IMR-90 (cell line): ENCODE measurements around the gene PAXX. TPM values are rescaled to one million over a fixed set of nuclear protein-coding genes. Genes with fewer than 3 reads are reported as not detected.
A peak's percentile ranks its signal among the peaks of the same experiment; 100 is the strongest.

Experiments
- ATAC-seq: fragments of 200-7000 bp; cut with Tn5 transposase; 2 replicates; pipeline ENCODE4 v1.9.1; 2020; ENCODE audit warnings: low read depth, mild to moderate bottlenecking, moderate library complexity
- BruUV-seq: library from RNA; stranded (reverse); fragments of 400-500 nt; replicated peaks from 2 replicates; lab custom pipeline; 2021; lab: Mats Ljungman, UMichigan
- CTCF ChIA-PET: fragments of 300-600 bp; formaldehyde crosslinking; extraction: SDS; loops from one replicate; lab custom pipeline; 2021; ENCODE audit warnings: antibody characterized with exemption; lab: Yijun Ruan, JAX
- POLR2A ChIA-PET: fragments of 300-600 bp; sonication (Branson Sonifier 250); formaldehyde crosslinking; loops from one replicate; lab custom pipeline; 2022; ENCODE audit warnings: antibody characterized with exemption; ENCODE audit not compliant: unreplicated experiment; lab: Charles Lee
- DNase-seq: peaks from one replicate; pipeline ENCODE4 v3.0.0; 2013
- H2AFZ ChIP-seq: replicated peaks from 2 replicates; pipeline ENCODE3; 2013; ENCODE audit warnings: low read length, mild to moderate bottlenecking; ENCODE audit not compliant: poor library complexity
- H2AK5ac ChIP-seq: 2 replicates; pipeline ENCODE4 v1.6.1; 2013; ENCODE audit warnings: low read depth, low read length, inconsistent platforms
- H2AK9ac ChIP-seq: replicated peaks from 2 replicates; pipeline ENCODE3; 2013; ENCODE audit warnings: mild to moderate bottlenecking, low read depth, low read length, moderate library complexity; ENCODE audit not compliant: poor library complexity
- H2BK120ac ChIP-seq: 2 replicates; pipeline ENCODE4 v1.6.1; 2013; ENCODE audit warnings: low read depth, low read length, inconsistent platforms
- H2BK15ac ChIP-seq: 3 replicates; pipeline ENCODE4 v1.6.1; 2013; ENCODE audit warnings: low read depth, low read length, inconsistent platforms
- H2BK20ac ChIP-seq: 2 replicates; pipeline ENCODE4 v1.6.1; 2013; ENCODE audit warnings: low read depth, mild to moderate bottlenecking, inconsistent platforms, low read length, moderate library complexity
- H2BK5ac ChIP-seq: 2 replicates; pipeline ENCODE4 v1.6.1; 2013; ENCODE audit warnings: mild to moderate bottlenecking, low read depth, low read length, inconsistent platforms; ENCODE audit not compliant: poor library complexity, severe bottlenecking
- H3K14ac ChIP-seq: replicated peaks from 2 replicates; pipeline ENCODE4 v1.6.1; 2013; ENCODE audit warnings: low read depth, low read length, inconsistent platforms
- H3K18ac ChIP-seq: 2 replicates; pipeline ENCODE4 v1.6.1; 2013; ENCODE audit warnings: low read depth, low read length, control low read depth
- H3K23ac ChIP-seq: 2 replicates; pipeline ENCODE4 v1.6.1; 2013; ENCODE audit warnings: low read depth, low read length, inconsistent platforms
- H3K27ac ChIP-seq: 2 replicates; pipeline ENCODE4 v1.5.1; 2013; ENCODE audit warnings: mild to moderate bottlenecking, control low read depth, low read length; ENCODE audit not compliant: insufficient read depth
- H3K27me3 ChIP-seq: 2 replicates; pipeline ENCODE4 v1.6.1; 2013; ENCODE audit warnings: low read length; ENCODE audit not compliant: control insufficient read depth, insufficient read depth
- H3K36me3 ChIP-seq: 2 replicates; pipeline ENCODE4 v1.6.1; 2013; ENCODE audit warnings: low read length, mixed read lengths; ENCODE audit not compliant: control insufficient read depth, insufficient read depth
- H3K4ac ChIP-seq: 2 replicates; pipeline ENCODE4 v1.6.1; 2013; ENCODE audit warnings: low read depth, low read length, inconsistent platforms
- H3K4me1 ChIP-seq: 2 replicates; pipeline ENCODE4 v1.6.1; 2013; ENCODE audit warnings: low read length, mixed read lengths; ENCODE audit not compliant: control insufficient read depth, insufficient read depth
- H3K4me2 ChIP-seq: 2 replicates; pipeline ENCODE4 v1.6.1; 2013; ENCODE audit warnings: low read depth, mild to moderate bottlenecking, control low read depth, low read length, moderate library complexity
- H3K4me3 ChIP-seq: 2 replicates; pipeline ENCODE4 v1.5.1; 2013; ENCODE audit warnings: low read depth, mild to moderate bottlenecking, control low read depth, low read length, moderate library complexity; ENCODE audit not compliant: insufficient read depth
- H3K56ac ChIP-seq: 2 replicates; pipeline ENCODE4 v1.6.1; 2013; ENCODE audit warnings: low read length, inconsistent platforms; ENCODE audit not compliant: insufficient read depth; ENCODE audit errors: extremely low read depth
- H3K79me1 ChIP-seq, 2 experiments: 2 replicates each; pipeline ENCODE4 v1.6.1; 2013; ENCODE audit warnings: low read length in 2 of 2, inconsistent platforms in 1 of 2, low read depth in 1 of 2
- H3K9ac ChIP-seq: 2 replicates; pipeline ENCODE4 v1.6.1; 2013; ENCODE audit warnings: low read depth, low read length, control low read depth
- H3K9me1 ChIP-seq: 2 replicates; pipeline ENCODE4 v1.6.1; 2013; ENCODE audit warnings: low read length, inconsistent platforms; ENCODE audit not compliant: insufficient read depth
- H3K9me3 ChIP-seq: 2 replicates; pipeline ENCODE4 v1.6.1; 2013; ENCODE audit warnings: low read length; ENCODE audit not compliant: control insufficient read depth, insufficient read depth
- H4K20me1 ChIP-seq: 2 replicates; pipeline ENCODE4 v1.6.1; 2013; ENCODE audit warnings: low read length, inconsistent platforms; ENCODE audit not compliant: insufficient read depth
- H4K5ac ChIP-seq: 2 replicates; pipeline ENCODE4 v1.6.1; 2013; ENCODE audit warnings: mild to moderate bottlenecking, low read depth, low read length, control low read depth
- H4K8ac ChIP-seq, 2 experiments: 2 replicates each; pipeline ENCODE4 v1.6.1; 2013; ENCODE audit warnings: low read depth in 2 of 2, low read length in 2 of 2, control low read depth in 1 of 2, inconsistent platforms in 1 of 2
- H4K91ac ChIP-seq: 2 replicates; pipeline ENCODE4 v1.6.1; 2013; ENCODE audit warnings: low read depth, low read length, inconsistent platforms; ENCODE audit not compliant: insufficient read depth
- BHLHE40 ChIP-seq: fragments of 150-350 bp; IDR thresholded peaks from 2 replicates; pipeline ENCODE4 v1.6.1; 2016; ENCODE audit warnings: mild to moderate bottlenecking, low read depth, low read length
- FOS ChIP-seq: fragments of 150-350 bp; IDR thresholded peaks from 2 replicates; pipeline ENCODE4 v1.6.1; 2016; ENCODE audit warnings: low read depth, low read length
- MXI1 ChIP-seq: IDR thresholded peaks from 2 replicates; pipeline ENCODE4 v1.6.1; 2012; ENCODE audit warnings: low read depth, mild to moderate bottlenecking, low read length, moderate library complexity, borderline replicate concordance
- RAD21 ChIP-seq: IDR thresholded peaks from 2 replicates; pipeline ENCODE4 v1.6.1; 2012; ENCODE audit warnings: low read length, improper control_type of control experiment
- RCOR1 ChIP-seq: IDR thresholded peaks from 2 replicates; pipeline ENCODE4 v1.6.1; 2012; ENCODE audit warnings: mild to moderate bottlenecking, low read length, improper control_type of control experiment; ENCODE audit not compliant: insufficient replicate concordance
- SMC3 ChIP-seq: fragments of 150-350 bp; IDR thresholded peaks from 2 replicates; pipeline ENCODE4 v1.6.1; 2016; ENCODE audit warnings: low read depth, mild to moderate bottlenecking, antibody characterized with exemption, low read length, moderate library complexity
- USF2 ChIP-seq: fragments of 150-350 bp; IDR thresholded peaks from 2 replicates; pipeline ENCODE4 v1.6.1; 2017; ENCODE audit warnings: mild to moderate bottlenecking, antibody characterized with exemption, low read length, low read depth
- WGBS, 2 experiments: methylation state at CpG; one replicate each; pipeline versions ENCODE4 v1.1.5 to v1.1.7; 2013; ENCODE audit warnings: missing lambda C conversion rate in 2 of 2; ENCODE audit not compliant: insufficient read length in 1 of 2; ENCODE audit errors: extremely low coverage in 2 of 2; 5-methylcytosine and 5-hydroxymethylcytosine counted together
- dilution Hi-C: fragments of 300-500 bp; cut with HindIII; formaldehyde crosslinking; loops from one replicate; pipeline ENCODE4 v1.14.3; 2018; ENCODE audit warnings: low sequenced_read_pairs; ENCODE audit not compliant: unreplicated experiment
- in situ Hi-C: fragments of 300-500 bp; cut with MboI; formaldehyde crosslinking; loops from 3 replicates; pipeline ENCODE4 v1.14.3; 2019; ENCODE audit warnings: low sequenced_read_pairs, inconsistent platforms, mixed read lengths
- intact Hi-C: fragments of 100-400 bp; cut with micrococcal nuclease; formaldehyde crosslinking; loops from 2 replicates; pipeline ENCODE4 v1.10.0; 2022
- polyA plus RNA-seq, 3 experiments: library from polyadenylated mRNA; depleted of rRNA; stranded (reverse); fragments of >200 nt; gene quantifications; 2 replicates each; pipeline ENCODE4 v1.2.3, GENCODE V29; 2012; ENCODE audit warnings: low replicate concordance in 1 of 3
- total RNA-seq: library from RNA; depleted of rRNA; stranded (reverse); fragments of >200 nt; gene quantifications from 2 replicates; pipeline ENCODE4 v1.2.3, GENCODE V29; 2012

Gene PAXX
- total and polyA plus RNA-seq, 2 of the 4 experiments (the other 2 are of a cell fraction): 5.7 to 24.6 TPM

GRCh38 chr9:136949817-136950655 lies 42.2 kb upstream of the PAXX start:
- H3K9ac ChIP-seq: peak overlapping the region; percentile 1; the same call in 1 of the 2 replicates

More at GRCh38 chr9:136949817-136950655, 42.2 kb upstream of the PAXX start:
- Histone ChIP-seq H2BK5ac (no peak overlapping the region), H2BK15ac (no peak overlapping the region), H3K9me1 (peaks cover 1% of the 10 kb centered on the region; the same call in 1 of the 2 replicates), H3K14ac (no peak overlapping the region), H3K23ac (no peak overlapping the region), H3K4ac (no peak overlapping the region), H3K18ac (no peak overlapping the region), H4K20me1 (no peaks in the 10 kb centered on the region), H4K5ac (no peak overlapping the region; the same call in 1 of the 2 replicates), H4K8ac (peak overlapping the region; percentile 45 to 87; a peak in 3 of 4 replicates), H3K27me3 (peaks cover 9% of the 10 kb centered on the region; the same call in 1 of the 2 replicates), H4K91ac (no peak overlapping the region; the same call in 1 of the 2 replicates), H3K27ac (no peak overlapping the region; the same call in 1 of the 2 replicates), H3K56ac (no peak overlapping the region), H3K79me1 (peaks cover 0 to 2% of the 10 kb centered on the region in 2 experiments; a peak in 1 of 4 replicates), H3K4me3 (peak overlapping the region; percentile 40), H3K36me3 (no peaks in the 10 kb centered on the region), H2AK9ac (peak overlapping the region; percentile 59), H2BK120ac (no peak overlapping the region), H3K9me3 (no peaks in the 10 kb centered on the region), H2AFZ (peak overlapping the region; percentile 98), H2AK5ac (no peak overlapping the region), H2BK20ac (no peak overlapping the region), H3K4me2 (peak overlapping the region; percentile 82), H3K4me1 (no peaks in the 10 kb centered on the region; the same call in 1 of the 2 replicates)
- dilution Hi-C loops (no loop called here), in situ Hi-C loops (no loop called here), intact Hi-C loops (no loop called here)
- POLR2A ChIA-PET: no interaction called here
- BruUV-seq: no TSS peak
- peak; percentile 91 for ATAC-seq
- CTCF ChIA-PET: no interaction called here
- 2% methylated on average over 22 of the region's 63 CpGs; no CpG with 5 or more reads in 1 of the 2 experiments for WGBS, 2 experiments
- TF ChIP-seq RAD21: no peak
- peak; percentile 68 for TF ChIP-seq FOS
- no peak for TF ChIP-seq MXI1
- TF ChIP-seq USF2: peak; percentile 98
- TF ChIP-seq SMC3: no peak
- no peak for TF ChIP-seq BHLHE40
- TF ChIP-seq RCOR1: peak; percentile 31
- DNase-seq: peak; percentile 73
